ENCODE data around the gene CIAO2B.

Gene CIAO2B

GRCh38 chr16:66953462-66954096 is 19.4 kb upstream of the CIAO2B start:
- DNase-seq (ENCODE audit: low read depth), result no peak
- H3K4me3 ChIP-seq (ENCODE audit: low read length), result no peak overlapping the region
- TF ChIP-seq CTCF (conservative IDR thresholded peaks at IDR 0.05; ENCODE audit: low read length), result no peak

GRCh38 chr16:66952430-66953110 is 18.4 kb upstream of the CIAO2B start:
- no peak for DNase-seq (ENCODE audit: low read depth)
- no peak for TF ChIP-seq CTCF (conservative IDR thresholded peaks at IDR 0.05; ENCODE audit: low read length)
- no peak overlapping the region for H3K4me3 ChIP-seq (ENCODE audit: low read length)

GRCh38 chr16:66950971-66951790 is 17.0 kb upstream of the CIAO2B start:
- H3K4me3 ChIP-seq (ENCODE audit: low read length), result no peak overlapping the region
- no peak for DNase-seq (ENCODE audit: low read depth)
- TF ChIP-seq CTCF (conservative IDR thresholded peaks at IDR 0.05; ENCODE audit: low read length), result no peak

- no peak for TF ChIP-seq CTCF (conservative IDR thresholded peaks at IDR 0.05; ENCODE audit: low read length)
Observed at GRCh38 chr16:66950437-66950836, 16.2 kb upstream of the CIAO2B start.

GRCh38 chr16:66949472-66949871 is 15.3 kb upstream of the CIAO2B start:
- no peak for DNase-seq (ENCODE audit: low read depth)
- TF ChIP-seq CTCF (conservative IDR thresholded peaks at IDR 0.05; ENCODE audit: low read length), result no peak
- H3K4me3 ChIP-seq (ENCODE audit: low read length), result no peak overlapping the region

More at GRCh38 chr16:66950437-66950836, 16.2 kb upstream of the CIAO2B start:
- H3K4me3 ChIP-seq (ENCODE audit: low read length), result no peak overlapping the region
- no peak for DNase-seq (ENCODE audit: low read depth)

- no peak for DNase-seq (ENCODE audit: low read depth)
- H3K4me3 ChIP-seq (ENCODE audit: low read length), result no peak overlapping the region; the same call in 1 of the 2 replicates
Observed at GRCh38 chr16:66948837-66949225, 14.6 kb upstream of the CIAO2B start.

More at GRCh38 chr16:66948837-66949225, 14.6 kb upstream of the CIAO2B start:
- no peak for TF ChIP-seq CTCF (conservative IDR thresholded peaks at IDR 0.05; ENCODE audit: low read length)

Data from AG10803 (cell line).